ENCODE measurements around the gene DNAAF1.

- no peak for TF ChIP-seq CTCF (tag by site-specific recombination; IDR thresholded peaks at IDR 0.05)
- TF ChIP-seq ZBTB7A (tag by site-specific recombination; IDR thresholded peaks at IDR 0.05; ENCODE audit: low read depth): no peak
- TF ChIP-seq ZNF837 (tag by site-specific recombination; IDR thresholded peaks at IDR 0.05): no peak
- no peak for TF ChIP-seq ATF2 (tag by site-specific recombination; IDR thresholded peaks at IDR 0.05; ENCODE audit: low read depth)
Measured at GRCh38 chr16:84194018-84194417, 48.9 kb downstream of the DNAAF1 start.
